PC-9 (cell line): ENCODE measurements around the gene MMAB.

Experiments used
- EZH2 ChIP-seq: fragments of 200-600 bp; sonication (generic); IDR thresholded peaks from 2 replicates; pipeline ENCODE4 v1.8.0; 2017; ENCODE audit warnings: antibody characterized with exemption, low read depth
- TF ChIP-seq, protein P1 (sequence below): fragments of 200-600 bp; sonication (generic); conservative IDR thresholded peaks from 2 replicates; pipeline ENCODE4 v1.6.1; 2017; ENCODE audit warnings: mixed run types, antibody characterized with exemption, mild to moderate bottlenecking, moderate library complexity

DNA sequence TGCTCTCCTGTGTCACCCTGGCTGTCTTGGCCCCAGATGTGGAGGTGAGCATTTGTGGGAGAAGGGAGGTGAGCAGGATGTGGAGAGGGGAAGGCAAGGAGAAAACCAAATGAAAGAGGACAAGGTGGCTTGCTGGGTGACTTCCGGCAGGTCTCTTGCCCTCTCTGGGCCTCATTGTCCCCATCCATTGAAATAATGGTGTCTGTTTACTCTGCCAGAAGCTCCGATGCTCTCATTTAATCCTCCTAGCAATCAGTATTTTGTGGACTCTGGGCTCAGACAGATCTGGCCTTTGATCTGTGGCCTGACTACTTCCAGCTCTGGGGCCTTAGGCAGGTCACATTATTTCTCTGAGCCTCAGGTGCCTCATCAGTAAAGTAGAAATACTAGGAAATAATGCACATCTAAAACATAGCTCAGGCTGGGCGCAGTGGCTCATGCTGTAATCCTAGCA is 30.9 kb upstream of the MMAB start:
- TF ChIP-seq, protein P1, sequence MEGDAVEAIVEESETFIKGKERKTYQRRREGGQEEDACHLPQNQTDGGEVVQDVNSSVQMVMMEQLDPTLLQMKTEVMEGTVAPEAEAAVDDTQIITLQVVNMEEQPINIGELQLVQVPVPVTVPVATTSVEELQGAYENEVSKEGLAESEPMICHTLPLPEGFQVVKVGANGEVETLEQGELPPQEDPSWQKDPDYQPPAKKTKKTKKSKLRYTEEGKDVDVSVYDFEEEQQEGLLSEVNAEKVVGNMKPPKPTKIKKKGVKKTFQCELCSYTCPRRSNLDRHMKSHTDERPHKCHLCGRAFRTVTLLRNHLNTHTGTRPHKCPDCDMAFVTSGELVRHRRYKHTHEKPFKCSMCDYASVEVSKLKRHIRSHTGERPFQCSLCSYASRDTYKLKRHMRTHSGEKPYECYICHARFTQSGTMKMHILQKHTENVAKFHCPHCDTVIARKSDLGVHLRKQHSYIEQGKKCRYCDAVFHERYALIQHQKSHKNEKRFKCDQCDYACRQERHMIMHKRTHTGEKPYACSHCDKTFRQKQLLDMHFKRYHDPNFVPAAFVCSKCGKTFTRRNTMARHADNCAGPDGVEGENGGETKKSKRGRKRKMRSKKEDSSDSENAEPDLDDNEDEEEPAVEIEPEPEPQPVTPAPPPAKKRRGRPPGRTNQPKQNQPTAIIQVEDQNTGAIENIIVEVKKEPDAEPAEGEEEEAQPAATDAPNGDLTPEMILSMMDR: no peak
- TF ChIP-seq EZH2: no peak
